Stimulated activated memory B cell treated with anti-CD40 and anti-IgM and Interleukin-4, amounts not matched to agents 10 μg/mL and 1 μg/mL and 100 μg/mL, for 72 hours (primary cell): ENCODE data around the gene CNTN4.

Source experiments
- ATAC-seq: fragments of 150-1000 bp; cut with Tn5 transposase; 2 replicates; pipeline ENCODE4 v1.10.0; 2021
- H3K27ac Mint-ChIP-seq: one replicate; pipeline ENCODE4 v1.8.0; 2022; ENCODE audit warnings: mild to moderate bottlenecking, mixed read lengths
- H3K27me3 Mint-ChIP-seq: one replicate; pipeline ENCODE4 v1.8.0; 2022; ENCODE audit warnings: mixed read lengths
- H3K36me3 Mint-ChIP-seq: one replicate; pipeline ENCODE4 v1.8.0; 2022; ENCODE audit warnings: mixed read lengths
- H3K4me1 Mint-ChIP-seq: one replicate; pipeline ENCODE4 v1.8.0; 2022; ENCODE audit warnings: mixed read lengths
- H3K4me3 Mint-ChIP-seq: one replicate; pipeline ENCODE4 v1.8.0; 2022; ENCODE audit warnings: mild to moderate bottlenecking, moderate library complexity, mixed read lengths
- H3K9me3 Mint-ChIP-seq: one replicate; pipeline ENCODE4 v1.8.0; 2022; ENCODE audit warnings: mixed read lengths

The CNTN4 gene

DNA sequence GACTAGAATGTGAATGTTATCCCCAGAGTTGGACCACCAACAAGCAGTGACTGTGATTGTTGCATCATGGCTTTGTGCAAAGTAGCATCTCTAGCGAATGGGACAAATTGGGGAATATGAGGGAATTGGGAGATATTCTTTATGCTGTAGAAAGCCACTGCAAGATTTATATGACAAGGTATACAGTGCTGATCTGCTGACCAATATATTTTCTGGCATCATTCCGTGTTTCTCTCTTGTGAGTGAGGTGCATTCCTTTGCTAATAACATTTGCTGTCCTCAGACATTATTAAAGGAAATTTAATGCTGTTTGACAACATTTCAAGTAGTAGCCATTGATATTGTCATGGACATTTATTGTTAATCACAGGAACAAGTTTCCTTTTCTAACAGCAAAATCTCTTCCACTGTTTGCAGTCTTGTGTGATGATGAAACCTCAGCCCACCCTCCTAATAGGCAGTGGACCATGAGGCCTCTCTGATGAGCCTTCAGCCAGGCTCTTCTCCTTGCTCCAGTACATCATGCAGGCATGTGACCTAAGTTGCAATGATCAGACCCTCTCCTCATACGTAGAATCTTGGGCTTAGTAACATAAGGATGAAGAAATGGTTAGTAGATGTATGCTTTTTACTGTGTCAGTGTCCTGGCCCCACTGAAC lies 16.1 kb downstream of the CNTN4 start:
- Mint-ChIP-seq H3K27me3 (no peaks in the 10 kb centered on the region), H3K4me1 (no peaks in the 10 kb centered on the region), H3K9me3 (peaks cover 2% of the 10 kb centered on the region), H3K36me3 (no peaks in the 10 kb centered on the region), H3K4me3 (no peak overlapping the region), H3K27ac (no peak overlapping the region)
- peak; percentile 16 for ATAC-seq

DNA sequence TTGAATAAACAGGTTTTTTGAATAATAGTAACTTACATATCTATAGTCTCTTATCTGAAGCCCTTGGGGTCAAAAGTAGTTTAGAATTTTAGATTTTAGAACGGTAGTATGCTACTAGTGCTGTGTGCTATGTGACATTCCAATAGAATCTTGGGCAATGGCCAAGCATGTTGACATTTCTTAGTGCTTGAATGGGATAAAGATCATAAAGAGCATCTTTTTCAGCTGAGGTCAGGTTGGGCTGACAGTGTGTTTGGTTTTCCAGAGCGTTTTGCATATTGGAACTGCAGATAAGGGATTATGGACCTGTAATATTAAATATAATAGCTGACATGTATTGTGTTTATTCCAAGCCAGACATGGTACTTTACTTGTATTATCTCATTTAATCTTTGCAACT lies 32.1 kb downstream of the CNTN4 start:
- ATAC-seq = no peak
- Mint-ChIP-seq H3K4me3 (no peak overlapping the region), H3K36me3 (no peaks in the 10 kb centered on the region), H3K4me1 (no peaks in the 10 kb centered on the region), H3K27ac (no peak overlapping the region), H3K27me3 (no peaks in the 10 kb centered on the region), H3K9me3 (no peaks in the 10 kb centered on the region)

DNA sequence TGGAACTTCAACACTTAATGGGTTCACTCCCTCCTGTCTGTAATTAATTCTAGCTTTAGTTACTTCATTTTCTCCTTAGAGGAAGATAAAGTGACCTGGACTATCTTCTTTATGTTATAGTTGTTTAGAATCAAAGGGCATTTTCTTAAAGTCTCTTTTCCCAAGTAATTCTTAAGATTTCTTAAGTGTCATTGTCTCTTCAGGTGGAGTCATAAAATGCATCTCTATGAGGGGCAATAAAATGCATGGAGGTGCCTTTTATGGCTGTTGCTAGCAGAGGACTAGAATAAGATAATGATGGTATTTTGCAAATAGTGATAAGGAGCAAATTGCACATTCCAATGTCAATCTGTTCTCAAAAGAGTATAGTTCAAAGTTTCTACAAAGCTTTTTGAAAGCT lies 34.5 kb downstream of the CNTN4 start:
- no peak for ATAC-seq
- H3K27ac Mint-ChIP-seq = no peak overlapping the region

DNA sequence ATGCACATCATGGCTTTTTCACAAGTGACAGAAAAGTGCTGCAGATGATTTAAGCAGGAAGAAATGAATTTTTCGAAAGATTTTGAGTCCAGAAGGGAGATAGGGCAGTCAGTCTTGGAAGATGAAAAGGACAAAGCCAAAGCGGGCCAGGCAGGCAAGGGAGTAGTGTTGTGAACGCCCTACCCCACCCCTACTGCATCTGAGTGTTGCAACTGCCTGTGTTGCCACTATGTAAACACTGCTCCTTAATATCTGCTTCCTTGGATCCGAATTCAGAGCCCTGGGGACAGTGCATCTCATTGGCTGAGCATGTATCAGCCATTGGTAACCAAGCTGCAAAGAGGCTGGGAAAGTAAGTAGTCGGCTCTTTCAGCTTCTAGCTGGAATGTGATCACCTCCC lies 39.0 kb downstream of the CNTN4 start:
- Mint-ChIP-seq H3K36me3 (no peaks in the 10 kb centered on the region), H3K27me3 (no peaks in the 10 kb centered on the region), H3K4me3 (no peak overlapping the region), H3K9me3 (peaks cover 3% of the 10 kb centered on the region), H3K27ac (no peak overlapping the region), H3K4me1 (no peaks in the 10 kb centered on the region)
- no peak for ATAC-seq

More for the DNA sequence above, 34.5 kb downstream of the CNTN4 start:
- no peaks in the 10 kb centered on the region for H3K4me1 Mint-ChIP-seq
- no peaks in the 10 kb centered on the region for H3K36me3 Mint-ChIP-seq
- H3K27me3 Mint-ChIP-seq = no peaks in the 10 kb centered on the region
- H3K4me3 Mint-ChIP-seq = no peak overlapping the region
- H3K9me3 Mint-ChIP-seq = no peaks in the 10 kb centered on the region

DNA sequence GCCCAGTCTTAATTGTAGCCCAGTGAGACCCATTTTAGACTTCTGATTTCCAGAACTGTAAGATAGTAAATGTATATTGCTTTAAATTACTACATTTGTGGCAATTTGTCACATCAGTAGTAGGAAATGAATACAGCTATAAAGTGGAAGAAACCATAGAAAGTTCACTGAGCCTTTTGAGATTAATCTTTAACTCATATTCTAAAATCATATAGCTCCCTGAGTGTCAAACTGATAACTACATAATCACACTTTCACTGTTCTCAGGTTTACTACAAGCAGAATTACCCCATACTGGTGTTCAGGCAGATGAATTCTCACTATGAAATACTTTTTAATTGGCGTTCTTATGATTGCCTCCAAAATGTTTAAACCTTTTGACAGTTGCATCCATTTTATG lies 42.8 kb downstream of the CNTN4 start:
- Mint-ChIP-seq H3K27ac (no peak overlapping the region), H3K4me3 (no peak overlapping the region), H3K4me1 (no peaks in the 10 kb centered on the region), H3K27me3 (no peaks in the 10 kb centered on the region), H3K36me3 (no peaks in the 10 kb centered on the region), H3K9me3 (peaks cover 3% of the 10 kb centered on the region)
- ATAC-seq = no peak

DNA sequence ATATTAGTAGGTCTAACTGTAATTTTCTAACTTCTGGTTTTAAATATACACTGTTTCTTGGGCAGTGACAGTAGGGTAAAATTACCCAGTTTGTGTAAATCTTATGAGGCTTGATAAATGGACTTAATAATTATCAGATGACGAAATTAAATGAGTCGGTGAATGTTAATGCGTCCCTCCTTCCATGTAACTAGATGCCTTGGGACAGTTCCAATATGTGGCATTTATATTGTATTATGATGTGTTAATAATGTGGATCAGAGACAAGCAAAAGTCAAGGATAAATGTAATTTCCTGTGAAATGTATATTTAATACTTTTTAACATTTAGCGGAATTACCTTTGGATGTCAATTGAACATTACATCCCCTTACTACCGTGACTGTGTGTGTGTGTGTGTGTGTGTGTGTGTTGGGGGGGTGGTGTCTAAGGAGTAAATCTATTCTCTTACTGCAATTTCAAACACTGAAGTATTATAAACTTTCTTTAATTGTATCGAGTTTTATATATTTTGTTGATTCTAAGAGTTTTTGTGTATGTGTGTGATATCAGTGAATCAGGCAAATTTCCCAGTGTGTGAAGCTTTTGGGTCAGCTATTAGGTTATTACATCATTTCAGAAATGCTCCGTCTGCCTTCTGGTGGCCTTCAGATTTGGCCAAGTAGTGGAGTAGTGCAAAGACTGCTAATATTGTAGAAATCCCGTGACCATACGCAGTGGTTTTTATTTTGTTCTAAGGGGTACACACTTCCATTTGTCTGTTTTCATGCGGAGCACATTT lies 50.1 kb downstream of the CNTN4 start:
- no peaks in the 10 kb centered on the region for H3K9me3 Mint-ChIP-seq
- no peak for ATAC-seq
- H3K36me3 Mint-ChIP-seq = no peaks in the 10 kb centered on the region
- no peak overlapping the region for H3K27ac Mint-ChIP-seq
- no peaks in the 10 kb centered on the region for H3K4me1 Mint-ChIP-seq
- H3K27me3 Mint-ChIP-seq = no peaks in the 10 kb centered on the region
- H3K4me3 Mint-ChIP-seq = no peak overlapping the region

DNA sequence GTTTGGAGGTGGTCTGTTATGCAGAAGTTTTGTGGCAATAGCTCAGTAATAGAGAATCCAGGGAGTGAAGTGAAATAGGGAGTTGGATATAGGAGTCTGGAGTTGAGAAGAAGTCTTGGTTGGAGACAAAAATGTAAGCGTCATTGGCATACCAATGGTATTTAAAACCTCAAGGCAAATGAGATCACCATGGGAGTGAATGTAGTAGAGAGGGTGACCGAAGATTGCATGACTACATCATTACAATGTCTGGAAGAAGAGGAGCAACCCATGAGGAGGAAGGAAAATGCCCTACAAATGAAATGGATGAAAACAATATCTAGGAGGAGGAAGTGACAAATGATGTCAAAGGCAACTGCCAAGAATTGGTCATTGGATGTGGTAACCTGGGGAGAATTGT lies 54.4 kb downstream of the CNTN4 start:
- no peaks in the 10 kb centered on the region for H3K4me1 Mint-ChIP-seq
- no peak overlapping the region for H3K27ac Mint-ChIP-seq
- H3K27me3 Mint-ChIP-seq = no peaks in the 10 kb centered on the region
- H3K36me3 Mint-ChIP-seq = no peaks in the 10 kb centered on the region
- no peak for ATAC-seq
- no peak overlapping the region for H3K4me3 Mint-ChIP-seq
- H3K9me3 Mint-ChIP-seq = peaks cover 2% of the 10 kb centered on the region

DNA sequence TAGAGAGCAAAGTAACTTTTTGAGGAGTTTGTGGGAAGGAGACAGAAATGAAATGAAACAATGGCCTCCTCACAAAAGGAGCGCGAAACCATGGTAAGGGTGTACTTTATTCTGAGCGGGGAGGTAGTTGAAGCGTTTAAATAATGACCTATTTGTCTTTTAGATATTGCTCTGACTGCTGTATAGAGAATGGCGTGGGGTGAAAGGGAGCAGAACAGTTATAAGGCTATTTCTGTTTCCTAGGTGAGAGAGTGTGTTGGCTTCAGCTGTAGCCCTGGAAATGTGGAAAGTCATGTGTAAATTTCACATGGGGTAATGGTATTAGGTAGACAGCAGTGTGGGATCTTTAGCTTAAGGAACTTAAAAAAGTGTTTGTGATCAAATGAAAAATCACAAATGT lies 54.9 kb downstream of the CNTN4 start:
- ATAC-seq = no peak
- Mint-ChIP-seq H3K27me3 (no peaks in the 10 kb centered on the region), H3K4me3 (no peak overlapping the region), H3K27ac (no peak overlapping the region), H3K36me3 (no peaks in the 10 kb centered on the region), H3K9me3 (peaks cover 2% of the 10 kb centered on the region), H3K4me1 (no peaks in the 10 kb centered on the region)

DNA sequence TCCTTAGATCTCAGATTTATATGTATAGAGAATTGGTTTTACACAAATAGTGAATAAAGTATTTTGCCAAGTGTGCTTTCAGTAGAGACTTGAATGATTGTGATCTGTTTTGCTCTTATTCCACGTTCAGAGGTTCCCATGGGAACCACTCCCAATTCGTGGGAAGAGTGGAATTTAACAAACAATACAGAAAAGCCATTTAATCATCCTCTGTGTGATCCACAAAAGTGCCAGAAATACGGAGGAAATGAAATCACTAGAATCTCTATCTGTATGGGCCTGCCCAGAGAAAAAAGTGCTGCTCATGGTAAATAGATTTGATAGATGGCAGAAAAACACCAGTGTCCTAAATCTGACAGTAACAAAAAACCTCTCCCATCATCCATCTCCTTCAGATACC lies 56.0 kb downstream of the CNTN4 start:
- Mint-ChIP-seq H3K27me3 (no peaks in the 10 kb centered on the region), H3K27ac (no peak overlapping the region), H3K4me3 (no peak overlapping the region), H3K4me1 (no peaks in the 10 kb centered on the region), H3K9me3 (peaks cover 2% of the 10 kb centered on the region), H3K36me3 (no peaks in the 10 kb centered on the region)
- no peak for ATAC-seq

DNA sequence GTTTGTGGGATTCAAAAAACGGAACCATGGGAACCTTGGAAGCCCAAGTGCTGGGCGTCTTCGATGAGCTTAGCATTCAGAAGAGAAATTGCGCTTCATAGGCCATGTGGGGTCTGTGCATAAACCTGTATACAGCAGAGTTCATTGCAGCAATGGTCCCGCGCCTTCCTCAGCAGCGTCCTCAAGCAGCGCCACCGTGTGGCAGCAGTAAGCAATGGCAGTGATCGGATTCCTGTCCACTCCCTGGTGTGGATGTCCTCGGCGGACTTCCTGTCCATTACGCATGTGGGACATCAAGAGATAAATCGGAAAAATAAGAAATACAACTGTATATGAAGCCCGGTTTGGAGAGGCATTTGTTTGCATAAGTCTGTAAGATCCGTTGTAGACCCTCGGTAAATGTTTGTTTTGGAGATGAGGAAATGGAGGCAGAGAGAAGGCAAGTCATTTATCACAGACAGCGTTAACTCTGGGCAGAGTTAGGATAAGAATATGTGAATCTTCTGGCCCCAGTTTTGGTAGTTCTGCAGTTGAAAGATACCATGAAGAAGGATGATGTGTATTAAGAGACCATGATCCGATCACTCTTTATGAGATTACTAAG lies 57.7 kb downstream of the CNTN4 start:
- H3K9me3 Mint-ChIP-seq = peaks cover 2% of the 10 kb centered on the region
- no peak overlapping the region for H3K4me3 Mint-ChIP-seq
- no peaks in the 10 kb centered on the region for H3K36me3 Mint-ChIP-seq
- H3K27ac Mint-ChIP-seq = no peak overlapping the region
- no peaks in the 10 kb centered on the region for H3K27me3 Mint-ChIP-seq
- no peak for ATAC-seq
- no peaks in the 10 kb centered on the region for H3K4me1 Mint-ChIP-seq

DNA sequence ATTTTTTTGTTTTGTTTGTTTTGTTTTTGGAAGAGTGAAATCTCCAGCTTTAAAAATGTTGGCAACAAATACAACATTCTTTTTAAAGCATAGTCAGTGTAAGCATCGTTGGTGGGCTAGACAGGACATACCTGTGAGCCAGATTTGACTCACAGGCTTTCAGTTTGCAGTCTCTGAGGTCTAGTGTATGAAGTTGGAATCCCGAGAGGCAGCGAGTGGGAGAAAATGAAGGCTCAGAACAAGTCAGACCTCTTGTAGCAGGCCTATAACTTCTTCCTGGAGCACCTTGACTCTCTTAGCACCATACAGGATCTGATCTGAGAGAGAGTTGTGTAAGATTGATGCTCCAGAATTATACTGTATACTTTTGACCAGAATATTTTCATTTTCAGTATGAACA lies 60.2 kb downstream of the CNTN4 start:
- Mint-ChIP-seq H3K27me3 (no peaks in the 10 kb centered on the region), H3K27ac (no peak overlapping the region), H3K4me1 (no peaks in the 10 kb centered on the region), H3K9me3 (peaks cover 2% of the 10 kb centered on the region), H3K36me3 (no peaks in the 10 kb centered on the region), H3K4me3 (no peak overlapping the region)
- ATAC-seq = no peak

DNA sequence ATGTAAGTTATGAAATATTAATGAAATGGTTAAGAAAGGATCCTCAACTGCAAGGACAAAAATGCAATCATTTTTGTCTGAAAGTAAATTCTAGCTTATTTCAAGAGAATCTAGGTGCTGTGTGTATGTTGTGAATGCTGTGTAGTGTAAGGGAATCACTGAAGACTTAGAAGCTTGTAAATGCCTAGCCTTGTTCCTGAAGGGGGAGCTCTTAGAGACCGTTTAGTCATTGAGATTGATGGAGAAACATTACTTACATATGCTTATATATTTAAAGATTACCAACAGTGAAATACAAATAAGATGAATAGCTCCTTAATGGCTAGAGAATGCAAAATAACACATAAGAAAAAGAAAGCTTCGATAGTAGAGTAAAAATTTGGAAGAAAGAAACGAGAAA lies 67.9 kb downstream of the CNTN4 start:
- no peak overlapping the region for H3K4me3 Mint-ChIP-seq
- no peaks in the 10 kb centered on the region for H3K36me3 Mint-ChIP-seq
- no peaks in the 10 kb centered on the region for H3K9me3 Mint-ChIP-seq
- no peak for ATAC-seq
- no peak overlapping the region for H3K27ac Mint-ChIP-seq
- H3K4me1 Mint-ChIP-seq = no peaks in the 10 kb centered on the region
- no peaks in the 10 kb centered on the region for H3K27me3 Mint-ChIP-seq

DNA sequence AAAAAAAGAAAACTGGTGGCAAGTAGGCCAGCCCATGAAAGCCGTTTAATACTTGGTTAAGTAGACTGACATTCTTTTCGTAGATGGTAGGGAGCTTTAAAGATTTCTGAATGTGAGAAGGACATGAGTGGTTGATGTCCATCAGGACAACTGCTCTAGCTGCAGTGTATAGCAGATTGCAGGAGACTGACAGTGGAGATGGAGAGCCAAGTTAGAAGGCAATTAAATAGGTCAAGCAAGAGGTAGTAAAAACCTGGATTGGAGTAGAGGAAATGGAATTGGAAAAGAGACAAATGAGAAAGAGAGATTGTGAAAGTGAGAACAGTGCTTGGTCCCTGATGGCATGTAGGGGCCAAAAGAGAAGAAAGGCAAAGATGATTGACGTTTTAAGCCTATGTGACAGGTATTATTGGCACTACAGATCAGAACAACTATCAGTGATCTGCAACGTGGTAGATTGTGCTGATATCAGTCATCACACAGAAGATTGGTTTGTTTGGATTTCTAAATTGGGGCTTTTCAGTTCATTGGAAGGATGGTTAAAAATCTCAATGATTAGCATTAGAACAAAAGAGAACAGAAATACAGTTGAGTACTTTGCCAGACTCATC lies 74.0 kb downstream of the CNTN4 start:
- H3K27me3 Mint-ChIP-seq = no peaks in the 10 kb centered on the region
- no peaks in the 10 kb centered on the region for H3K4me1 Mint-ChIP-seq
- no peak overlapping the region for H3K27ac Mint-ChIP-seq
- H3K9me3 Mint-ChIP-seq = peaks cover 3% of the 10 kb centered on the region
- H3K36me3 Mint-ChIP-seq = no peaks in the 10 kb centered on the region
- no peak overlapping the region for H3K4me3 Mint-ChIP-seq
- ATAC-seq = no peak

DNA sequence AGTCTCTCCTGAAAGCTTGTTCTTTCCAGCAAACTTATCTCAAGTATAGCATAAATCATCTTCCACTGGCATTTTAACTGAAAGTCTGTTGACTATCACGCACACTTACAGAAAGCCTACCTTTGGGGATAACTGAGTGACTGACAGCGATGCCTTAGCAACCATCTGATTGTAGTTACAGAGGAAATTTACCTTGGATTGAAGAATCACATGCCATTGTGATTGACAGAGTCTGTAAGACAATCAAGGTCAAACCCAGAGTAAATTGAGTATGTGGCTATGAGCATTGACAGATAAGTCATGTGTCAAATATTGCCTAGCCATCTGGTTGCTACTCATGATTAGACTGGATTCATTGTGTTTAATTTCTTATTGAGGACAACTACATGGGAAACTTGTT lies 82.0 kb downstream of the CNTN4 start:
- Mint-ChIP-seq H3K27ac (no peak overlapping the region), H3K4me1 (no peaks in the 10 kb centered on the region), H3K36me3 (no peaks in the 10 kb centered on the region), H3K4me3 (no peak overlapping the region), H3K27me3 (no peaks in the 10 kb centered on the region), H3K9me3 (no peaks in the 10 kb centered on the region)
- no peak for ATAC-seq

DNA sequence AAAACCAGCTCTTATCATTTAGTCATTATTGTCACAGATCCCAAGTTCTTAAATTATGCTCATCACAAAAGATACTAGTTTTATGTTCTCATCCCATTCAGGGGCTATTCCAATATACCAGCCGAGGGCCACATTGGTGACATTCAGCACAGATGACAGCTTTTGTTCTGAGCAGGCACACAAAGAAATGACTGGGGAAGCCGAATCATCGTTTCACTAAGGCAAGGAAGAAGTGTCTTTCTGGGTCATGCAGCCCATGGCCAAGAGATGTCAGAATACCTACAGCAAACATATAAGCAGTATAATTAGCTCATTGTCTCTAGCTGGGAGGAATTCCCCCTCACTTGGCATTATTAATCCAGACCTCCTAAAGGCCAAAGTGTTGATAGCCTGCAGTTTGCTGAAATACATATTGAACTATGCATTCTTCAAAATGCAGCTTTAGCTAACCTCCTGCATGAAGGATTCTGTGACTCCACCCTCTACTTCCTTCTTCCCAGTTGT lies 100.2 kb downstream of the CNTN4 start:
- Mint-ChIP-seq H3K4me1 (no peaks in the 10 kb centered on the region), H3K27ac (no peak overlapping the region), H3K36me3 (no peaks in the 10 kb centered on the region), H3K9me3 (peaks cover 4% of the 10 kb centered on the region), H3K4me3 (no peak overlapping the region), H3K27me3 (no peaks in the 10 kb centered on the region)
- ATAC-seq = no peak
